ENCODE data around the gene LRP2. TPM values are rescaled to one million over a fixed set of nuclear protein-coding genes. Genes with fewer than 3 reads are reported as not detected.

Gene LRP2
- total and polyA plus RNA-seq, 2 donors (not counting 1 experiment from before 2014, with no cell fraction given), result under 0.01 TPM; not detected in 1

DNA sequence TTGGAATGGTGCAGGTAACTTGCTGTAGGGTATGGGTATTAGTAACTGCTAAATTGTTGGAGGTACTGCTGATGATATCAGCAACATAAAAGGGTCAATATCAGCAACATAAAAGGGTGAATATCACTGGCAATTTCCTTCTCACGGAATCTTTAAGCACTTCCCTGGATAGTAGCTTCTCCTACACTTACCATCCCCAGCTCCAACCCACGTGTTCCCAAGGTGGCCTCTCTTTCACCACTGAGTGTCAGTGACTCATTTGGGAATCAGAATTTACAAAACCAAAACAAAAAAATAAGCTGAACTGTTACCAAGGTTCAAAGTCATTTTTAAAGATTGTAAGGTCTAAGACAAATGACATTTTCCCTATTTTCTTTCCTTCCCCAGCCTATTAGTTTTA, 70.8 kb downstream of the LRP2 start:
- H3K27ac ChIP-seq (ENCODE audit: insufficient read depth, low read length), result no peak overlapping the region
- no peaks in the 10 kb centered on the region for H3K36me3 ChIP-seq (ENCODE audit: control insufficient read depth, insufficient read depth, low read length)
- H3K4me2 ChIP-seq (ENCODE audit: extremely low read depth, insufficient read depth, low read length), result no peak overlapping the region
- no peak for DNase-seq (ENCODE audit: low read depth in 2 of 2)
- no peak overlapping the region for H3K4me3 ChIP-seq (replicated peaks in 1 of 4; ENCODE audit: control extremely low read depth in 1 of 4, insufficient read depth in 1 of 4, low read depth in 3 of 4, low read length in 4 of 4)
- H3K79me2 ChIP-seq (ENCODE audit: control insufficient read depth, insufficient read depth, low read length), result no peaks in the 10 kb centered on the region
- no peaks in the 10 kb centered on the region for H3K4me1 ChIP-seq (ENCODE audit: control insufficient read depth, extremely low read depth, insufficient read depth, low read length)
- H3K27me3 ChIP-seq (ENCODE audit: control insufficient read depth, insufficient read depth, low read length), result no peaks in the 10 kb centered on the region
- H3K9ac ChIP-seq (ENCODE audit: insufficient read depth, low read length), result no peak overlapping the region
- TF ChIP-seq EZH2 (IDR thresholded peaks at IDR 0.05; ENCODE audit: low read length, missing control alignments), result no peak
- TF ChIP-seq, protein P1, sequence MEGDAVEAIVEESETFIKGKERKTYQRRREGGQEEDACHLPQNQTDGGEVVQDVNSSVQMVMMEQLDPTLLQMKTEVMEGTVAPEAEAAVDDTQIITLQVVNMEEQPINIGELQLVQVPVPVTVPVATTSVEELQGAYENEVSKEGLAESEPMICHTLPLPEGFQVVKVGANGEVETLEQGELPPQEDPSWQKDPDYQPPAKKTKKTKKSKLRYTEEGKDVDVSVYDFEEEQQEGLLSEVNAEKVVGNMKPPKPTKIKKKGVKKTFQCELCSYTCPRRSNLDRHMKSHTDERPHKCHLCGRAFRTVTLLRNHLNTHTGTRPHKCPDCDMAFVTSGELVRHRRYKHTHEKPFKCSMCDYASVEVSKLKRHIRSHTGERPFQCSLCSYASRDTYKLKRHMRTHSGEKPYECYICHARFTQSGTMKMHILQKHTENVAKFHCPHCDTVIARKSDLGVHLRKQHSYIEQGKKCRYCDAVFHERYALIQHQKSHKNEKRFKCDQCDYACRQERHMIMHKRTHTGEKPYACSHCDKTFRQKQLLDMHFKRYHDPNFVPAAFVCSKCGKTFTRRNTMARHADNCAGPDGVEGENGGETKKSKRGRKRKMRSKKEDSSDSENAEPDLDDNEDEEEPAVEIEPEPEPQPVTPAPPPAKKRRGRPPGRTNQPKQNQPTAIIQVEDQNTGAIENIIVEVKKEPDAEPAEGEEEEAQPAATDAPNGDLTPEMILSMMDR (conservative IDR thresholded peaks at IDR 0.05 in 1 of 2, IDR thresholded peaks at IDR 0.05 in 1 of 2; ENCODE audit: low read depth in 1 of 2, low read length in 2 of 2), result no peak
- H4K20me1 ChIP-seq (ENCODE audit: control insufficient read depth, extremely low read depth, insufficient read depth, low read length), result no peaks in the 10 kb centered on the region
- no peaks in the 10 kb centered on the region for H3K9me3 ChIP-seq (ENCODE audit: control insufficient read depth, insufficient read depth, low read depth, low read length)
- no peak overlapping the region for H2AFZ ChIP-seq (ENCODE audit: low read length)

DNA sequence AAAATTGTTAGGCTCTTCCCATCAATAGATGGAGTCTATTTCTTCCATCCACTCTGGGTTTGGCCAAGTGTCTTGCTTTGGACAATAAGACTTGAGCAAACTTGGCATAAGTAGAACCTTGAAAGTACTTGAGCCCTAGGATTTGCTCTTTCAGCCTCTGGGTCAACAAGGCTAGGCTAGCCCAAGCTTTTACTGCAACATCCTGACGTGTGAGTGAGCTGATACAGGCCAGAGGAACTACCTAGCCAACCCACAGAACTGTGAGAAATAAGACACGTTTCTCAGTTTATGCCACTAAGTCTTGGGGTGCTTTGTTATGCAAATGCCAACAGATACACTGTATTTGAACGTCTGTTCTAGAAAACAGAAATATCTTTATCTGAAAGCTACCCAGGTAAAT, 71.9 kb downstream of the LRP2 start:
- no peaks in the 10 kb centered on the region for H3K36me3 ChIP-seq (ENCODE audit: control insufficient read depth, insufficient read depth, low read length)
- DNase-seq (ENCODE audit: low read depth in 2 of 2), result no peak
- no peaks in the 10 kb centered on the region for H3K9me3 ChIP-seq (ENCODE audit: control insufficient read depth, insufficient read depth, low read depth, low read length)
- H3K9ac ChIP-seq (ENCODE audit: insufficient read depth, low read length), result no peak overlapping the region
- no peak overlapping the region for H3K4me2 ChIP-seq (ENCODE audit: extremely low read depth, insufficient read depth, low read length)
- no peaks in the 10 kb centered on the region for H3K79me2 ChIP-seq (ENCODE audit: control insufficient read depth, insufficient read depth, low read length)
- H4K20me1 ChIP-seq (ENCODE audit: control insufficient read depth, extremely low read depth, insufficient read depth, low read length), result no peaks in the 10 kb centered on the region
- H3K4me1 ChIP-seq (ENCODE audit: control insufficient read depth, extremely low read depth, insufficient read depth, low read length), result no peaks in the 10 kb centered on the region
- no peak overlapping the region for H3K27ac ChIP-seq (ENCODE audit: insufficient read depth, low read length)
- H2AFZ ChIP-seq (ENCODE audit: low read length), result no peak overlapping the region
- no peak overlapping the region for H3K4me3 ChIP-seq (replicated peaks in 1 of 4; ENCODE audit: control extremely low read depth in 1 of 4, insufficient read depth in 1 of 4, low read depth in 3 of 4, low read length in 4 of 4)
- TF ChIP-seq, protein P1 (conservative IDR thresholded peaks at IDR 0.05 in 1 of 2, IDR thresholded peaks at IDR 0.05 in 1 of 2; ENCODE audit: low read depth in 1 of 2, low read length in 2 of 2), result no peak
- TF ChIP-seq EZH2 (IDR thresholded peaks at IDR 0.05; ENCODE audit: low read length, missing control alignments), result no peak
- H3K27me3 ChIP-seq (ENCODE audit: control insufficient read depth, insufficient read depth, low read length), result no peaks in the 10 kb centered on the region

DNA sequence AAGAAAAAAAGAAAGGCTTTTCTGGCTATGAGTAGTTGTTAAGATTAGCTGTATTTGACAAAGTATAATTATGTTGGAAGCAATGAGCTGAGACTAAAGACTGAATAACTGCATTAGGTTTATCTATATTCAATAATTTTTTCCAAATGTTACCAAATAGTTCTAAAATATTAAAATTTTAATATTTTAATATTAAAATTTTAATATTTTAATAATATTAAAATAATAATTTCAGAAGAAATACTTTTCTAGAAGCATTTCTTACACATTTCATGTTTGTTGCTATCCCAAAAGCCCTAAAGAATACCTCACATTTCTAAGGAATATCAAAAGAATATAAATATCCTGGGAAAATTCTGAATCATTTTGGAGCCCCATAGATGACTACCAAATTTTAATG, 74.7 kb downstream of the LRP2 start:
- no peaks in the 10 kb centered on the region for H3K79me2 ChIP-seq (ENCODE audit: control insufficient read depth, insufficient read depth, low read length)
- H3K9ac ChIP-seq (ENCODE audit: insufficient read depth, low read length), result no peak overlapping the region
- H3K27ac ChIP-seq (ENCODE audit: insufficient read depth, low read length), result no peak overlapping the region
- no peaks in the 10 kb centered on the region for H3K4me1 ChIP-seq (ENCODE audit: control insufficient read depth, extremely low read depth, insufficient read depth, low read length)
- TF ChIP-seq, protein P1 (conservative IDR thresholded peaks at IDR 0.05 in 1 of 2, IDR thresholded peaks at IDR 0.05 in 1 of 2; ENCODE audit: low read depth in 1 of 2, low read length in 2 of 2), result no peak
- TF ChIP-seq EZH2 (IDR thresholded peaks at IDR 0.05; ENCODE audit: low read length, missing control alignments), result no peak
- H3K27me3 ChIP-seq (ENCODE audit: control insufficient read depth, insufficient read depth, low read length), result no peaks in the 10 kb centered on the region
- H3K4me2 ChIP-seq (ENCODE audit: extremely low read depth, insufficient read depth, low read length), result no peak overlapping the region
- DNase-seq (ENCODE audit: low read depth in 2 of 2), result no peak
- H4K20me1 ChIP-seq (ENCODE audit: control insufficient read depth, extremely low read depth, insufficient read depth, low read length), result no peaks in the 10 kb centered on the region
- H3K4me3 ChIP-seq (replicated peaks in 1 of 4; ENCODE audit: control extremely low read depth in 1 of 4, insufficient read depth in 1 of 4, low read depth in 3 of 4, low read length in 4 of 4), result no peak overlapping the region
- no peak overlapping the region for H2AFZ ChIP-seq (ENCODE audit: low read length)
- H3K9me3 ChIP-seq (ENCODE audit: control insufficient read depth, insufficient read depth, low read depth, low read length), result no peaks in the 10 kb centered on the region
- no peaks in the 10 kb centered on the region for H3K36me3 ChIP-seq (ENCODE audit: control insufficient read depth, insufficient read depth, low read length)
